ENCODE measurements around the gene PAQR8. TPM values are rescaled to one million over a fixed set of nuclear protein-coding genes. Genes with fewer than 3 reads are reported as not detected.

Gene PAQR8
- total and polyA plus RNA-seq, 4 donors: 2.5 to 9.3 (median 5.9) TPM

GRCh38 chr6:52391599-52391998 lies 29.6 kb downstream of the PAQR8 start:
- no peak overlapping the region for H3K4me3 ChIP-seq
- ATAC-seq (ENCODE audit: insufficient read depth, low FRiP score) (no peak), DNase-seq (no peak)
- no peaks in the 10 kb centered on the region for H3K27me3 ChIP-seq (ENCODE audit: control insufficient read depth in 3 of 3, insufficient read depth in 3 of 3, low read length in 2 of 3)
- no peaks in the 10 kb centered on the region for H3K36me3 ChIP-seq (ENCODE audit: control insufficient read depth in 4 of 4, insufficient read depth in 4 of 4, low read length in 4 of 4)
- TF ChIP-seq CTCF (IDR thresholded peaks at IDR 0.05; ENCODE audit: control extremely low read depth, extremely low read depth): no peak
- H3K9ac ChIP-seq (ENCODE audit: insufficient read depth in 1 of 2, low read length in 2 of 2): no peak overlapping the region
- no peaks in the 10 kb centered on the region for H3K9me3 ChIP-seq (ENCODE audit: control insufficient read depth in 4 of 4, insufficient read depth in 3 of 4, low read length in 3 of 4)
- H3K4me1 ChIP-seq (ENCODE audit: control insufficient read depth in 5 of 5, insufficient read depth in 5 of 5, low read length in 5 of 5): peaks cover 0 to 12% (median 2%) of the 10 kb centered on the region in 5 donors
- H3K27ac ChIP-seq (ENCODE audit: low read depth in 1 of 2, low read length in 1 of 2): no peak overlapping the region
- 88 to 92% methylated on average over 1 of the region's 1 CpG for WGBS, 2 donors

- TF ChIP-seq CTCF (IDR thresholded peaks at IDR 0.05; ENCODE audit: control extremely low read depth, extremely low read depth): no peak
- Histone ChIP-seq H3K27me3 (ENCODE audit: control insufficient read depth in 3 of 3, insufficient read depth in 3 of 3, low read length in 2 of 3) (no peaks in the 10 kb centered on the region), H3K4me3 (no peak overlapping the region), H3K9me3 (ENCODE audit: control insufficient read depth in 4 of 4, insufficient read depth in 3 of 4, low read length in 3 of 4) (no peaks in the 10 kb centered on the region), H3K36me3 (ENCODE audit: control insufficient read depth in 4 of 4, insufficient read depth in 4 of 4, low read length in 4 of 4) (no peaks in the 10 kb centered on the region), H3K9ac (ENCODE audit: insufficient read depth in 1 of 2, low read length in 2 of 2) (no peak overlapping the region), H3K4me1 (ENCODE audit: control insufficient read depth in 5 of 5, insufficient read depth in 5 of 5, low read length in 5 of 5) (peaks cover 0 to 12% (median 2%) of the 10 kb centered on the region in 5 donors), H3K27ac (ENCODE audit: low read depth in 1 of 2, low read length in 1 of 2) (no peak overlapping the region)
- DNase-seq (no peak), ATAC-seq (ENCODE audit: insufficient read depth, low FRiP score) (no peak)
- WGBS, 2 donors: 58 to 68% methylated on average over 1 of the region's 1 CpG
Observed at GRCh38 chr6:52392944-52393343, 31.0 kb downstream of the PAQR8 start.

GRCh38 chr6:52393780-52394179 lies 31.8 kb downstream of the PAQR8 start:
- WGBS, 2 donors: 96 to 100% methylated on average over 1 of the region's 1 CpG
- peaks cover 0 to 12% (median 0%) of the 10 kb centered on the region in 5 donors for H3K4me1 ChIP-seq (ENCODE audit: control insufficient read depth in 5 of 5, insufficient read depth in 5 of 5, low read length in 5 of 5)
- H3K27me3 ChIP-seq (ENCODE audit: control insufficient read depth in 3 of 3, insufficient read depth in 3 of 3, low read length in 2 of 3): no peaks in the 10 kb centered on the region
- no peaks in the 10 kb centered on the region for H3K36me3 ChIP-seq (ENCODE audit: control insufficient read depth in 4 of 4, insufficient read depth in 4 of 4, low read length in 4 of 4)
- no peak overlapping the region for H3K4me3 ChIP-seq
- H3K9ac ChIP-seq (ENCODE audit: insufficient read depth in 1 of 2, low read length in 2 of 2): no peak overlapping the region
- no peak for ATAC-seq (ENCODE audit: insufficient read depth, low FRiP score)
- H3K9me3 ChIP-seq (ENCODE audit: control insufficient read depth in 4 of 4, insufficient read depth in 3 of 4, low read length in 3 of 4): no peaks in the 10 kb centered on the region
- H3K27ac ChIP-seq (ENCODE audit: low read depth in 1 of 2, low read length in 1 of 2): no peak overlapping the region
- TF ChIP-seq CTCF (IDR thresholded peaks at IDR 0.05; ENCODE audit: control extremely low read depth, extremely low read depth): no peak
- no peak for DNase-seq

GRCh38 chr6:52394251-52394666 lies 32.3 kb downstream of the PAQR8 start:
- WGBS, 2 donors: 83 to 88% methylated on average over 4 of the region's 4 CpGs
- DNase-seq (no peak), ATAC-seq (ENCODE audit: insufficient read depth, low FRiP score) (no peak)
- Histone ChIP-seq H3K36me3 (ENCODE audit: control insufficient read depth in 4 of 4, insufficient read depth in 4 of 4, low read length in 4 of 4) (no peaks in the 10 kb centered on the region), H3K9ac (ENCODE audit: insufficient read depth in 1 of 2, low read length in 2 of 2) (no peak overlapping the region), H3K4me1 (ENCODE audit: control insufficient read depth in 5 of 5, insufficient read depth in 5 of 5, low read length in 5 of 5) (peaks cover 0 to 9% (median 0%) of the 10 kb centered on the region in 5 donors), H3K4me3 (no peak overlapping the region), H3K27ac (ENCODE audit: low read depth in 1 of 2, low read length in 1 of 2) (no peak overlapping the region), H3K27me3 (ENCODE audit: control insufficient read depth in 3 of 3, insufficient read depth in 3 of 3, low read length in 2 of 3) (no peaks in the 10 kb centered on the region), H3K9me3 (ENCODE audit: control insufficient read depth in 4 of 4, insufficient read depth in 3 of 4, low read length in 3 of 4) (no peaks in the 10 kb centered on the region)
- TF ChIP-seq CTCF (IDR thresholded peaks at IDR 0.05; ENCODE audit: control extremely low read depth, extremely low read depth): no peak
